Keratinocyte (primary cell): ENCODE data around the gene UQCC2.

Experiments used
- EZH2 ChIP-seq: IDR thresholded peaks from one replicate; pipeline ENCODE4 v1.6.1; 2012; ENCODE audit warnings: inconsistent platforms, mild to moderate bottlenecking, low read length, moderate library complexity
- TF ChIP-seq, protein P1 (sequence below), 3 experiments: IDR thresholded peaks in 1 of 3; conservative IDR thresholded peaks in 1 of 3; optimal IDR thresholded peaks in 1 of 3; 2 replicates in 2 of 3; 3 replicates in 1 of 3; pipeline versions ENCODE3 to v1.5.1; 2011; ENCODE audit warnings: low read length in 3 of 3, mild to moderate bottlenecking in 3 of 3, moderate library complexity in 2 of 3, control low read depth in 1 of 3, inconsistent platforms in 1 of 3; ENCODE audit not compliant: insufficient read depth in 2 of 3; ENCODE audit errors: extremely low read depth in 1 of 3

DNA sequence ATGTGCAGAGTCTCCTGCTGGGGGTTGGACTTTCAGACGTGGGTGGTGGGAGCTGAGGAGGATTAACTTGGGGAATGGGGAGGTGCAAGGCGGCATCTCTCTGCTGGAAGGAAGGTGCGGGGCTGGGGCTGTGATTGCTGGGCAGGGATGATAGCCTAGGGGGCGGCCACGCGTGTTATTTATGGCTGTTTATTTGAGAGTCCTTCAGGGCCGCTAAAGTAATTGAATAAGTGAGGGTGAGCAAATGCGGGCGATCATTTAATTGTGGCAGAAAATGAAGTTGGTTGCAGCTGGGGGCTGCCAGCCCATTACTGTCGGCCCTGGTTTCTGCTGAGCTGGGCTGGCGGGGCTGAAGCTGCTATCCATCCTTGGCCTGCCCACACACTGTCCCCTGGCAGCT is 42.7 kb upstream of the UQCC2 start:
- TF ChIP-seq, protein P1, sequence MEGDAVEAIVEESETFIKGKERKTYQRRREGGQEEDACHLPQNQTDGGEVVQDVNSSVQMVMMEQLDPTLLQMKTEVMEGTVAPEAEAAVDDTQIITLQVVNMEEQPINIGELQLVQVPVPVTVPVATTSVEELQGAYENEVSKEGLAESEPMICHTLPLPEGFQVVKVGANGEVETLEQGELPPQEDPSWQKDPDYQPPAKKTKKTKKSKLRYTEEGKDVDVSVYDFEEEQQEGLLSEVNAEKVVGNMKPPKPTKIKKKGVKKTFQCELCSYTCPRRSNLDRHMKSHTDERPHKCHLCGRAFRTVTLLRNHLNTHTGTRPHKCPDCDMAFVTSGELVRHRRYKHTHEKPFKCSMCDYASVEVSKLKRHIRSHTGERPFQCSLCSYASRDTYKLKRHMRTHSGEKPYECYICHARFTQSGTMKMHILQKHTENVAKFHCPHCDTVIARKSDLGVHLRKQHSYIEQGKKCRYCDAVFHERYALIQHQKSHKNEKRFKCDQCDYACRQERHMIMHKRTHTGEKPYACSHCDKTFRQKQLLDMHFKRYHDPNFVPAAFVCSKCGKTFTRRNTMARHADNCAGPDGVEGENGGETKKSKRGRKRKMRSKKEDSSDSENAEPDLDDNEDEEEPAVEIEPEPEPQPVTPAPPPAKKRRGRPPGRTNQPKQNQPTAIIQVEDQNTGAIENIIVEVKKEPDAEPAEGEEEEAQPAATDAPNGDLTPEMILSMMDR (optimal IDR thresholded peaks at IDR 0.05 in 1 of 3, IDR thresholded peaks at IDR 0.05 in 1 of 3, conservative IDR thresholded peaks at IDR 0.05 in 1 of 3; ENCODE audit: extremely low read depth in 1 of 3, insufficient read depth in 2 of 3, low read length in 3 of 3): no peak
- no peak for TF ChIP-seq EZH2
